ENCODE measurements around the gene CCDC86. TPM values are rescaled to one million over a fixed set of nuclear protein-coding genes. Genes with fewer than 3 reads are reported as not detected.

Gene CCDC86
- total and polyA plus RNA-seq, 9 of the 15 experiments (the other 6 are each of a cell fraction or from before 2014, with no cell fraction given), result 4.6 to 102 (median 25.2) TPM

DNA sequence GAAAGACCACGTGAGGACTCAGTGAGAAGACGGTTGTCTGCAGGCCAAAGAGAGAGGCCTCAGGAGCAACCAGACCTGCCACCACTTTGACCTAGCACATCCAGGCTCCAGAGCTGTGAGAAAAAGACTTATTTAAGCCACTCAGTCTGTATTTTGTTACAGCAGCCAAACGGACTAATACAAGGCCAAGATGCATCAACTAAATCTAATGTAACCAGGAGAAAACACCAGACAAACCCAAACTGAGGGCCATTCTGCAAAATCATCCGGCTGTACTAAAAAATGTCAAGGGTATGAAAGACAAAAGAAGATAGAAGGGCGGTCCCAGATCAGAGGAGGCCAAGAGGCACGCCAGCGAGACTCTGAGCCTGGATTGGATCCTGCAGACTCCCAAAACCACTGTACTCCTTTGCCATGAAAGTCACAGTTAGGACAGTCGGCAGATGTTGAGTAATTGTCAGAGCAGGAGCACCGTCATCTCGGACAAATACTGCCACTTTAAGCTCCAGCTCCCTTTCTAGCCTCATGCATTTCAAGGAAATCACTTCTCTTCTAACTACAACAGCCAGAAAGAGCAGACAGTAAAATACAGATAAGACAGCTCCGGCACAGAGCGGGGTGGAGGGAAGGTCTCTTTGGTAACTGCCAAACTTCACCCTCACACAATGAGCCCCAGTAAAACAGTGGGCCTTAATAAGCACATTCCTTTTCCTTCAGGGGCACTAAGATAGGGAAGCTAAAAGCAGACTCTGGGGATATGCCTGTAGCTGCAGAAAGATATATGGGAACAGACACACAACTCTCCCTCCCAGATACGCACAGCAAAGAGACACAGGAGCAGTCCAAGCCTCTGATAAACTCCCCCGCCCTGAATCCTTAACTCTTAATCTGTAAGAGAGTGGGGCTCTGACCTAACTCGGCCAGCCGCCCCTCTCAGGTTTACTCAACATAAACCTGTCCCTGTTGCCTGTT is 21.9 kb downstream of the CCDC86 start (continued):
- TF ChIP-seq ZNF444 (CRISPR knock-in tag; IDR thresholded peaks at IDR 0.05) (no peak), OTX1 (CRISPR knock-in tag; IDR thresholded peaks at IDR 0.05) (no peak), ZNF57 (CRISPR knock-in tag; IDR thresholded peaks at IDR 0.05) (no peak), PPARD (CRISPR knock-in tag; IDR thresholded peaks at IDR 0.05) (no peak), ETV6 (IDR thresholded peaks at IDR 0.05; ENCODE audit: borderline replicate concordance in 1 of 2, low read depth in 2 of 2, low read length in 1 of 2) (no peak), ETV6 (CRISPR knock-in tag; IDR thresholded peaks at IDR 0.05; ENCODE audit: borderline replicate concordance) (no peak), HLTF (IDR thresholded peaks at IDR 0.05) (no peak), FOXP1 (CRISPR knock-in tag; IDR thresholded peaks at IDR 0.05) (no peak), HMGXB4 (CRISPR knock-in tag; IDR thresholded peaks at IDR 0.05) (no peak), ZEB2 (IDR thresholded peaks at IDR 0.05) (no peak), ESRRB (CRISPR knock-in tag; IDR thresholded peaks at IDR 0.05; ENCODE audit: borderline replicate concordance) (no peak), SNAPC5 (CRISPR knock-in tag; IDR thresholded peaks at IDR 0.05) (no peak), U2AF1 (optimal IDR thresholded peaks at IDR 0.05; ENCODE audit: low read depth, low read length) (no peak), NR2F6 (CRISPR knock-in tag; IDR thresholded peaks at IDR 0.05) (no peak), ZNF407 (IDR thresholded peaks at IDR 0.05; ENCODE audit: low read depth) (no peak), HNRNPK (IDR thresholded peaks at IDR 0.05; ENCODE audit: low read depth, low read length, poor library complexity, severe bottlenecking) (no peak), MCM2 (IDR thresholded peaks at IDR 0.05; ENCODE audit: low read depth) (no peak), FUS (optimal IDR thresholded peaks at IDR 0.05; ENCODE audit: low read depth, low read length) (no peak), ZNF551 (CRISPR knock-in tag; IDR thresholded peaks at IDR 0.05) (no peak), RFX1 (IDR thresholded peaks at IDR 0.05) (no peak; the same call in 1 of the 2 replicates)
